Trophoblast cell (in vitro differentiated cells and primary cell): ENCODE measurements around the gene S100PBP.

ENCODE experiments used
- DNase-seq, 2 donors: peaks; one replicate each; pipeline ENCODE4 v3.0.0-alpha.2; 2016
- H2AFZ ChIP-seq: 2 replicates; pipeline ENCODE4 v1.6.1; 2013; ENCODE audit warnings: low read length, moderate library complexity, mild to moderate bottlenecking; ENCODE audit not compliant: insufficient read depth, poor library complexity
- H2AK5ac ChIP-seq: 2 replicates; pipeline ENCODE4 v1.6.1; 2013; ENCODE audit warnings: mild to moderate bottlenecking, low read length
- H2BK120ac ChIP-seq: 2 replicates; pipeline ENCODE4 v1.6.1; 2013; ENCODE audit warnings: low read length, mild to moderate bottlenecking, moderate library complexity; ENCODE audit not compliant: insufficient read depth, poor library complexity
- H2BK12ac ChIP-seq: 2 replicates; pipeline ENCODE4 v1.6.1; 2013; ENCODE audit warnings: mild to moderate bottlenecking, low read length, moderate library complexity
- H2BK5ac ChIP-seq: 2 replicates; pipeline ENCODE4 v1.6.1; 2013; ENCODE audit warnings: low read length, low read depth, moderate library complexity, mild to moderate bottlenecking; ENCODE audit not compliant: poor library complexity
- H3K14ac ChIP-seq: 2 replicates; pipeline ENCODE4 v1.6.1; 2013; ENCODE audit warnings: mild to moderate bottlenecking, low read length
- H3K18ac ChIP-seq: 2 replicates; pipeline ENCODE4 v1.6.1; 2013; ENCODE audit warnings: mild to moderate bottlenecking, low read length
- H3K23ac ChIP-seq: 2 replicates; pipeline ENCODE4 v1.6.1; 2013; ENCODE audit warnings: low read length
- H3K27ac ChIP-seq: 2 replicates; pipeline ENCODE4 v1.5.1; 2013; ENCODE audit warnings: low read depth, mild to moderate bottlenecking, inconsistent platforms, low read length, moderate library complexity
- H3K27me3 ChIP-seq: 2 replicates; pipeline ENCODE4 v1.6.1; 2013; ENCODE audit warnings: inconsistent platforms, mild to moderate bottlenecking, low read length, moderate library complexity; ENCODE audit not compliant: insufficient read depth
- H3K36me3 ChIP-seq, 2 experiments: 1 replicate in 1 of 2; 2 replicates in 1 of 2; pipeline ENCODE4 v1.6.1; 2013; ENCODE audit warnings: low read length in 2 of 2, mild to moderate bottlenecking in 2 of 2, moderate library complexity in 1 of 2; ENCODE audit not compliant: insufficient read depth in 2 of 2, control insufficient read depth in 1 of 2
- H3K4ac ChIP-seq: 2 replicates; pipeline ENCODE4 v1.6.1; 2013; ENCODE audit warnings: low read depth, mild to moderate bottlenecking, low read length, moderate library complexity
- H3K4me1 ChIP-seq, 2 experiments: 1 replicate in 1 of 2; 2 replicates in 1 of 2; pipeline ENCODE4 v1.6.1; 2013; ENCODE audit warnings: low read length in 2 of 2, mild to moderate bottlenecking in 2 of 2, moderate library complexity in 1 of 2; ENCODE audit not compliant: insufficient read depth in 2 of 2, control insufficient read depth in 1 of 2
- H3K4me2 ChIP-seq: 2 replicates; pipeline ENCODE4 v1.6.1; 2013; ENCODE audit warnings: inconsistent platforms, mild to moderate bottlenecking, low read length, moderate library complexity
- H3K4me3 ChIP-seq: 2 replicates; pipeline ENCODE4 v1.5.1; 2013; ENCODE audit warnings: mild to moderate bottlenecking, low read depth, low read length, inconsistent platforms
- H3K79me1 ChIP-seq: one replicate; pipeline ENCODE4 v1.6.1; 2013; ENCODE audit warnings: low read length
- H3K79me2 ChIP-seq: 2 replicates; pipeline ENCODE4 v1.6.1; 2013; ENCODE audit warnings: low read length, mild to moderate bottlenecking; ENCODE audit not compliant: control insufficient read depth, insufficient read depth, poor library complexity
- H3K9ac ChIP-seq: 2 replicates; pipeline ENCODE4 v1.6.1; 2013; ENCODE audit warnings: mild to moderate bottlenecking, low read length
- H3K9me3 ChIP-seq: 2 replicates; pipeline ENCODE4 v1.6.1; 2013; ENCODE audit warnings: low read depth, mild to moderate bottlenecking, control low read depth, inconsistent platforms, low read length; ENCODE audit not compliant: insufficient read depth
- H4K12ac ChIP-seq: 2 replicates; pipeline ENCODE4 v1.6.1; 2013; ENCODE audit warnings: low read depth, mild to moderate bottlenecking, low read length, moderate library complexity
- H4K8ac ChIP-seq: 2 replicates; pipeline ENCODE4 v1.6.1; 2013; ENCODE audit warnings: low read depth, mild to moderate bottlenecking, low read length, moderate library complexity
- H4K91ac ChIP-seq: one replicate; pipeline ENCODE4 v1.6.1; 2013; ENCODE audit warnings: low read depth, mild to moderate bottlenecking, low read length, moderate library complexity
- WGBS: extraction: QIAGEN DNeasy Blood & Tissue Kit; methylation state at CpG from one replicate; pipeline ENCODE4 v1.1.7; 2013; ENCODE audit warnings: missing lambda C conversion rate; ENCODE audit not compliant: insufficient read length, insufficient coverage; ENCODE audit errors: extremely low coverage; 5-methylcytosine and 5-hydroxymethylcytosine counted together

S100PBP gene

DNA sequence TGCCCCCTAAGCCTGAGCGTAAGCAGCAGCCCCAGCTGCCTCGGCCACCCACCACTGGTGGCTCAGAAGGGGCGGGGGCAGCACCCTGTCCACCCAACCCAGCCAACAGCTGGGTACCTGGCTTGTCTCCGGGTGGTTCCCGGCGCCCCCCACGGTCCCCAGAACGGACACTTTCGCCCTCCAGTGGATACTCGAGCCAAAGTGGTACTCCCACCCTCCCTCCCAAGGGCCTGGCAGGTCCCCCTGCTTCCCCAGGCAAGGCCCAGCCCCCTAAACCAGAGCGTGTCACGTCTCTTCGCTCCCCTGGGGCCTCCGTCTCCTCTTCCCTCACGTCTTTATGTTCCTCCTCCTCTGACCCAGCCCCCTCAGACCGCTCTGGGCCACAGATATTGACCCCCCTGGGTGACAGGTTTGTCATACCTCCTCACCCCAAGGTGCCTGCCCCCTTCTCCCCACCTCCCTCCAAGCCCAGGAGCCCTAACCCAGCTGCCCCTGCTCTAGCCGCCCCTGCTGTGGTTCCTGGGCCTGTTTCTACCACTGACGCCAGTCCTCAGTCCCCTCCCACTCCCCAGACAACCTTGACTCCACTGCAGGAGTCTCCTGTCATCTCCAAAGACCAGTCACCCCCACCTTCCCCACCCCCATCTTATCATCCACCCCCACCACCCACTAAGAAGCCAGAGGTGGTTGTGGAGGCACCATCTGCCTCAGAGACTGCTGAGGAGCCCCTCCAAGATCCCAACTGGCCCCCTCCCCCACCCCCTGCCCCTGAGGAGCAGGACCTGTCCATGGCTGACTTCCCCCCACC, 46.5 kb upstream of the S100PBP start:
- Histone ChIP-seq H3K14ac (no peak overlapping the region), H3K4me3 (no peak overlapping the region), H2BK5ac (no peak overlapping the region), H4K12ac (no peak overlapping the region), H4K91ac (no peak overlapping the region), H3K23ac (no peak overlapping the region), H3K36me3 (peaks cover 67 to 69% of the 10 kb centered on the region in 2 experiments), H3K18ac (no peak overlapping the region), H3K27me3 (no peaks in the 10 kb centered on the region), H4K8ac (no peak overlapping the region), H2AK5ac (peak overlapping the region; percentile 10), H3K27ac (no peak overlapping the region), H2AFZ (no peak overlapping the region), H2BK120ac (no peak overlapping the region), H2BK12ac (no peak overlapping the region), H3K79me2 (peaks cover 7% of the 10 kb centered on the region), H3K4me2 (no peak overlapping the region), H3K9ac (no peak overlapping the region), H3K4ac (no peak overlapping the region), H3K9me3 (no peaks in the 10 kb centered on the region), H3K79me1 (peaks cover 5% of the 10 kb centered on the region), H3K4me1 (peaks cover 29 to 33% of the 10 kb centered on the region in 2 experiments)
- no peak for DNase-seq
- no CpG with 5 or more reads among the region's 18 CpGs for WGBS

DNA sequence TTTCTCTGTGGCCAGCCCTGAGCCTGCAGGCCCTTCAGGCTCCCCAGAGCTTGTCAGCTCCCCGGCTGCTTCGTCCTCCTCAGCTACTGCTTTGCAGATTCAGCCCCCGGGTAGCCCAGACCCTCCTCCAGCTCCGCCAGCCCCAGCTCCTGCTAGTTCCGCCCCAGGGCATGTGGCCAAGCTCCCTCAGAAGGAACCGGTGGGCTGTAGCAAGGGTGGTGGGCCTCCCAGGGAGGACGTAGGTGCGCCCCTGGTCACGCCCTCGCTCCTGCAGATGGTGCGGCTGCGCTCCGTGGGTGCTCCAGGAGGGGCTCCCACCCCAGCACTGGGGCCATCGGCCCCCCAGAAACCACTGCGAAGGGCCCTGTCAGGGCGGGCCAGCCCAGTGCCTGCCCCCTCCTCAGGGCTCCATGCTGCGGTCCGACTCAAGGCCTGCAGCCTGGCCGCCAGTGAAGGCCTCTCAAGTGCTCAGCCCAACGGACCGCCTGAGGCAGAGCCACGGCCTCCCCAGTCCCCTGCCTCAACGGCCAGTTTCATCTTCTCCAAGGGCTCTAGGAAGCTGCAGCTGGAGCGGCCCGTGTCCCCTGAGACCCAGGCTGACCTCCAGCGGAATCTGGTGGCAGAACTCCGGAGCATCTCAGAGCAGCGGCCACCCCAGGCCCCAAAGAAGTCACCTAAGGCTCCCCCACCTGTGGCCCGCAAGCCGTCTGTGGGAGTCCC, 45.7 kb upstream of the S100PBP start:
- no CpG with 5 or more reads among the region's 30 CpGs for WGBS

DNA sequence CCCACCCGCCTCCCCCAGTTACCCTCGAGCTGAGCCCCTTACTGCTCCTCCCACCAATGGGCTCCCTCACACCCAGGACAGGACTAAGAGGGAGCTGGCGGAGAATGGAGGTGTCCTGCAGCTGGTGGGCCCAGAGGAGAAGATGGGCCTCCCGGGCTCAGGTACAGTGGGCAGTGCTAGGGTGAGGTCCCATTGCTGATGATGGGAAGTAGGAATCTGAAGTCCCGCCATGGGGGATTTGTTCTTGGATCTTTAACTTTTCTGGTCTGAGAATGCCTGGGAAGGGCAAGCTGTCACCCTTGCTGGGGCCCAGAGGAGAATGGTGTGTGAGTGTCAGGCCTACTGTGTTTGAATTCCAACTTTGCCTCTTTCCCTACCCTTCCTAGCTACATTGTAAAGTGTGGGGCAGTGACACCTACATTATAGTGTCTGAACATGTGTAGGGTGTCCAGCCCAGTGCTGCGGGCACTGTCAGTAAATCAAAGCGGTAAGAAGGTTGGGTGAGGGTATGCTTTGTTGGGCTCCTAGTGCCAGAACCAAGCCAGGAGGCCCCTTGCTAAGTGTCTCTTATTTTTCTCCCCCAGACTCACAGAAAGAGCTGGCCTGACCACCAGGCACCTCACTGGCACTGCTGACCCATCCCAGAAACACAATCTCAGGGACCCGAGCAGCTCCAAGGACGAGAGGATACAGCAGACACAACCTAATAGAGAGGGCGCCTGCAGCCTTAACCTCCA, 45.0 kb upstream of the S100PBP start:
- no peak overlapping the region for H4K8ac ChIP-seq
- H3K4me2 ChIP-seq: no peak overlapping the region
- no peak overlapping the region for H3K9ac ChIP-seq
- no peak overlapping the region for H4K91ac ChIP-seq
- H3K18ac ChIP-seq: no peak overlapping the region
- WGBS: no CpG with 5 or more reads among the region's 10 CpGs
- no peak overlapping the region for H2AFZ ChIP-seq
- no peak overlapping the region for H3K27ac ChIP-seq
- H3K27me3 ChIP-seq: no peaks in the 10 kb centered on the region
- H3K9me3 ChIP-seq: no peaks in the 10 kb centered on the region
- no peak overlapping the region for H3K4me3 ChIP-seq
- no peak overlapping the region for H2BK120ac ChIP-seq
- H2BK5ac ChIP-seq: no peak overlapping the region
- DNase-seq: no peak
- H3K79me2 ChIP-seq: no peaks in the 10 kb centered on the region
- H3K23ac ChIP-seq: no peak overlapping the region
- H4K12ac ChIP-seq: no peak overlapping the region
- no peaks in the 10 kb centered on the region for H3K79me1 ChIP-seq
- peaks cover 70 to 71% of the 10 kb centered on the region in 2 experiments for H3K36me3 ChIP-seq
- no peak overlapping the region for H2AK5ac ChIP-seq
- no peak overlapping the region for H3K14ac ChIP-seq
- no peak overlapping the region for H2BK12ac ChIP-seq
- no peak overlapping the region for H3K4ac ChIP-seq
- H3K4me1 ChIP-seq: peaks cover 18 to 19% of the 10 kb centered on the region in 2 experiments

More for the DNA sequence above, 45.7 kb upstream of the S100PBP start:
- Histone ChIP-seq H4K8ac (no peak overlapping the region), H3K27me3 (no peaks in the 10 kb centered on the region), H3K9ac (no peak overlapping the region), H2AK5ac (no peak overlapping the region), H4K12ac (no peak overlapping the region), H2BK120ac (no peak overlapping the region), H3K9me3 (no peaks in the 10 kb centered on the region), H3K4me1 (peaks cover 21 to 25% of the 10 kb centered on the region in 2 experiments), H2AFZ (no peak overlapping the region), H3K4ac (no peak overlapping the region), H3K79me2 (peaks cover 3% of the 10 kb centered on the region), H3K27ac (peak overlapping the region; percentile 24), H2BK12ac (no peak overlapping the region), H3K79me1 (no peaks in the 10 kb centered on the region), H3K36me3 (peaks cover 70% of the 10 kb centered on the region in 2 experiments), H3K4me3 (no peak overlapping the region), H2BK5ac (no peak overlapping the region), H3K23ac (no peak overlapping the region), H4K91ac (no peak overlapping the region), H3K18ac (no peak overlapping the region), H3K14ac (no peak overlapping the region), H3K4me2 (no peak overlapping the region)
- no peak for DNase-seq

DNA sequence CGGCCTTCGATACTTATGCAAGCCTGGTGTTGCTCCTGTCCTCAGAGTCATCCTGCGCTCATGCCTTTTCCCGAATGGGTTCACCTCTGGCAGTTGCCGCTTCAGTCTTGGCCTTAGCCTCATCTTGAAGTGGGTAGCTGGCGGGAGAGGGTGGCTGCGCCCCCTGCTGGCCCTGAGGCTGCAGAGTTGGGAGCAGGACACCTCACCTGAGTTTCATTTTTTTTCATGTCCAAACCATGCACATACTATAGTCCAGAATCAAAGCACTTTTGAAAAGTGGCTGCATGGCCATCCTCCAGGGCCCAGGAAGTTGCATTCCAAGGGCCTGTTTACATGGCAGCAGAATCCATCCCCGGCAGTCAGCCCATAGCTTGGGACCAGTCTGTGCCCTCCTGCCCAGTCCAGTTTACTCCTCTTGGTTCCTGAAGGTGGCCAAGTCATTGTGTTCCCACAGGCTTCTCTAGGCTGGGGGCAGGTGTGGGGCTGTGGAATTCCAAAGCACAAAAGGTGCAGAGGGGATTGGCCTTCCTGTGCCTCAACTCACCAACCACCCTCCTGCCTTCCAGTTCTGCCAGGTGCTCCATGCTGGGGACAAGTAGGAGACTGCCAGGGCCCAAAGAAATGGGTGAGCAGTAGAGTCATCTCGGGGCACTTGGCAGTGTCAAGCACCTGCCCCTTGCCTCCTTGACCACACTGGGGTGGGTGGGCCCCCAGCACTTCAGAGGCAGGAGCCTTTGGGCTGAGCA, 44.3 kb upstream of the S100PBP start:
- no peak overlapping the region for H2BK5ac ChIP-seq
- H3K27ac ChIP-seq: no peak overlapping the region
- H3K4me3 ChIP-seq: no peak overlapping the region
- WGBS: no CpG with 5 or more reads among the region's 9 CpGs
- no peaks in the 10 kb centered on the region for H3K79me1 ChIP-seq
- H2AFZ ChIP-seq: no peak overlapping the region
- H4K8ac ChIP-seq: peak overlapping the region; percentile 14
- H3K23ac ChIP-seq: no peak overlapping the region
- no peak overlapping the region for H3K4me2 ChIP-seq
- H2BK120ac ChIP-seq: no peak overlapping the region
- peak overlapping the region; percentile 1 for H4K12ac ChIP-seq
- H4K91ac ChIP-seq: no peak overlapping the region
- peaks cover 64 to 70% of the 10 kb centered on the region in 2 experiments for H3K36me3 ChIP-seq
- H3K9ac ChIP-seq: no peak overlapping the region
- H3K18ac ChIP-seq: no peak overlapping the region
- H3K9me3 ChIP-seq: no peaks in the 10 kb centered on the region
- no peak overlapping the region for H2BK12ac ChIP-seq
- H3K4ac ChIP-seq: no peak overlapping the region
- no peaks in the 10 kb centered on the region for H3K79me2 ChIP-seq
- H2AK5ac ChIP-seq: no peak overlapping the region
- no peak overlapping the region for H3K14ac ChIP-seq
- no peaks in the 10 kb centered on the region for H3K27me3 ChIP-seq
- DNase-seq: peak; percentile 80 to 89
- peaks cover 14 to 15% of the 10 kb centered on the region in 2 experiments for H3K4me1 ChIP-seq
